SK-N-MC (cell line): ENCODE results near the gene XPO6.
A peak's percentile ranks its signal among the peaks of the same experiment; 100 is the strongest.

ENCODE experiments used
- DNase-seq: peaks from one replicate; pipeline ENCODE4 v3.0.0-alpha.2; 2011; ENCODE audit warnings: low read depth, low spot score
- H3K27ac ChIP-seq: fragments of 200-600 bp; sonication (generic); 2 replicates; pipeline ENCODE4 v1.5.1; 2016; ENCODE audit warnings: mixed run types
- H3K36me3 ChIP-seq: fragments of 200-600 bp; sonication (generic); 2 replicates; pipeline ENCODE4 v1.6.1; 2017; ENCODE audit warnings: antibody characterized with exemption, low read length, mixed read lengths; ENCODE audit not compliant: insufficient read depth
- H3K4me3 ChIP-seq: fragments of 200-600 bp; sonication (generic); 2 replicates; pipeline ENCODE4 v1.5.1; 2016
- H3K9ac ChIP-seq: fragments of 200-600 bp; sonication (generic); 2 replicates; pipeline ENCODE4 v1.8.0; 2017; ENCODE audit warnings: mixed run types, mixed read lengths; ENCODE audit not compliant: insufficient read length
- H3K9me3 ChIP-seq: fragments of 200-600 bp; sonication (generic); 2 replicates; pipeline ENCODE4 v1.6.1; 2017; ENCODE audit warnings: low read depth, mild to moderate bottlenecking, antibody characterized with exemption, low read length, moderate library complexity, mixed read lengths
- EZH2 ChIP-seq: fragments of 200-600 bp; sonication (generic); IDR thresholded peaks from one replicate; pipeline ENCODE4 v1.6.1; 2017; ENCODE audit warnings: antibody characterized with exemption
- FOXP2 ChIP-seq: optimal IDR thresholded peaks from 2 replicates; pipeline ENCODE3; 2011; ENCODE audit warnings: mild to moderate bottlenecking, moderate library complexity; ENCODE audit not compliant: insufficient read depth; ENCODE audit errors: extremely low read length, control extremely low read depth
- POLR2AphosphoS5 ChIP-seq: IDR thresholded peaks from 2 replicates; pipeline ENCODE4 v1.6.1; 2012; ENCODE audit warnings: mild to moderate bottlenecking, low read depth, low read length, borderline replicate concordance

XPO6 gene, protein sequence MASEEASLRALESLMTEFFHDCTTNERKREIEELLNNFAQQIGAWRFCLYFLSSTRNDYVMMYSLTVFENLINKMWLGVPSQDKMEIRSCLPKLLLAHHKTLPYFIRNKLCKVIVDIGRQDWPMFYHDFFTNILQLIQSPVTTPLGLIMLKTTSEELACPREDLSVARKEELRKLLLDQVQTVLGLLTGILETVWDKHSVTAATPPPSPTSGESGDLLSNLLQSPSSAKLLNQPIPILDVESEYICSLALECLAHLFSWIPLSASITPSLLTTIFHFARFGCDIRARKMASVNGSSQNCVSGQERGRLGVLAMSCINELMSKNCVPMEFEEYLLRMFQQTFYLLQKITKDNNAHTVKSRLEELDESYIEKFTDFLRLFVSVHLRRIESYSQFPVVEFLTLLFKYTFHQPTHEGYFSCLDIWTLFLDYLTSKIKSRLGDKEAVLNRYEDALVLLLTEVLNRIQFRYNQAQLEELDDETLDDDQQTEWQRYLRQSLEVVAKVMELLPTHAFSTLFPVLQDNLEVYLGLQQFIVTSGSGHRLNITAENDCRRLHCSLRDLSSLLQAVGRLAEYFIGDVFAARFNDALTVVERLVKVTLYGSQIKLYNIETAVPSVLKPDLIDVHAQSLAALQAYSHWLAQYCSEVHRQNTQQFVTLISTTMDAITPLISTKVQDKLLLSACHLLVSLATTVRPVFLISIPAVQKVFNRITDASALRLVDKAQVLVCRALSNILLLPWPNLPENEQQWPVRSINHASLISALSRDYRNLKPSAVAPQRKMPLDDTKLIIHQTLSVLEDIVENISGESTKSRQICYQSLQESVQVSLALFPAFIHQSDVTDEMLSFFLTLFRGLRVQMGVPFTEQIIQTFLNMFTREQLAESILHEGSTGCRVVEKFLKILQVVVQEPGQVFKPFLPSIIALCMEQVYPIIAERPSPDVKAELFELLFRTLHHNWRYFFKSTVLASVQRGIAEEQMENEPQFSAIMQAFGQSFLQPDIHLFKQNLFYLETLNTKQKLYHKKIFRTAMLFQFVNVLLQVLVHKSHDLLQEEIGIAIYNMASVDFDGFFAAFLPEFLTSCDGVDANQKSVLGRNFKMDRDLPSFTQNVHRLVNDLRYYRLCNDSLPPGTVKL

DNA sequence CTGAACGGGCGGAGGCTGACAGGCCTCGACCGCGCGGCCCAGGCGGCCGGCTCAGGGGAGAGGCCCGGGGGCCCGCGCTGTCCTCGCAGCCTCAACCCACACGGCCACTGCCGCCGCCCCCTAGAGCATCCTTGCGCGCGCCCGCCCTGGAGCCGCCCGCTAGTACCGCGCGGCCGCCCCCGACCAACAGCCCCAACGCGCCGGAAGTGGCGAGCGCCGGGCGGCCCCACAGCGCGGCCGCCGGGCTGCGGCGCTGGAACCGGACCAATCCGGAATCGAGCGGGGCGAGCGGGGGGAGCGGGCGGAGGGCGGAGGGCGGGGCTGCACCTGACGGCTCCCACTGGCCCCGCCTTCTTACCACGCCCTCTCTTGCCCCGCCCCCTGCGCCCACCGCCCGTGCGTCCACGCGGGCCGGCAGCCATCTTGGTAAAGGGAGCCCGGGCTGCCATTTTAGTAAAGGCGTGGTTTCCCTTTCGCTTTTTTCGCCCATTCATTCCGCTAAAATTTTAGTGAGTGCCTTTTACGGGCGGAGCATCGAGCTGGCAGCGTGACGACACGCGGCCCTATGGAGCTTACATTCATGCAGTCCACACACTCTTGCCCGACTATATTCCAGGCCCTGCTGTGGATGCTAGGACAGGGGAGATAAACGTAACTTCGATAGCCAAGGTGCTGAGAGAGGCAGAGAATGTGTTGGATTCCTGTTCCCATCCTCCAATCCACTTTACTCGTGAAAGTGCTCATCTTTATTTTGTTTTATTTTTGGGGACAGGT lies at the start of gene XPO6:
Gene XPO6 (minus strand): TSS at position 208 of the 774 bp plus-strand sequence. CDS start 597 bp downstream, outside the sequence.
- TF ChIP-seq FOXP2, result no peak
- TF ChIP-seq EZH2, result no peak
- TF ChIP-seq POLR2AphosphoS5, result no peak
- Histone ChIP-seq H3K9me3 (no peaks in the 10 kb centered on the region), H3K4me3 (peak within 1 kb of the TSS; percentile 89), H3K36me3 (peaks cover 16% of the 10 kb centered on the region), H3K27ac (peak within 1 kb of the TSS; percentile 82), H3K9ac (peak within 1 kb of the TSS; percentile 82)
- peak; percentile 77 for DNase-seq

DNA sequence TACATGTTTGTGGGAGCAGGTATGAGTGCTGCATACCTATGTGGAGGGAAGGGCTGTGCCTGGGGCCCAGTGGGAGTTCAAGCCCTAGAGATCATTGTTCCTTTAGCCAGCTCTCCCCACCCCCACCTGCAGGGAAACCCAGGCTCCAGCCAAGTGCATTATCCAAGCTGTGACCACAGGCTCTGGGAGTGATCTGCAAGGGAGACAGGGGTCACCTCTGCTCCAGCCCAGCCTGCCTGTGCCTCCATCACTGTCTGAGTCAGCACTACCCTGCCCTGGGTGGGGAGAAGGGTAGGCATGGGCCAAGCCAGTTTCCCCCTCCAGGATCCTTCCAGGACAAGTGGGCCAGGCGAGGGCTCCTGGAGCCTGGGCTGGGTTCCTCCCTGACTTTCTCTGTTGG lies 48.4 kb upstream of the XPO6 start:
- TF ChIP-seq FOXP2 (no peak), POLR2AphosphoS5 (no peak), EZH2 (no peak)
- Histone ChIP-seq H3K9me3 (no peaks in the 10 kb centered on the region), H3K27ac (no peak overlapping the region), H3K9ac (no peak overlapping the region), H3K4me3 (no peak overlapping the region), H3K36me3 (no peaks in the 10 kb centered on the region)
- DNase-seq, result no peak

DNA sequence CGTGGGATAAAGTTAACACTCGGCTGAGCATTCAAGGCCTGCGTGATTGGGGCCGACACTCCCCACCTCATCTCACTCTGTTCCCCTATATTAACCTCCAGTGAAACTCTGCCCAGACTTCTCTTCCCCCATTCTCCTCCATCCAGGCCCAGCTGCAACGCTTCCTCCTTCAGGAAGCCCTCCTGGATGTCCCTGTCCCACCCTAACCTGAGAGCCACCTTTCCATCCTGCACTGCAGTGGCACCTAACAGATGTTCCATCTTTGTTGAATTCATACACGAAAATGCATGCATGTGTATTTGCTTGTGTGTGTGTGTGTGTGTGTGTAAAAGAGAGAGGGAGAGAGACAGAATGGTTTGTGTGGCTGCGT lies 48.0 kb upstream of the XPO6 start:
- H3K4me3 ChIP-seq, result no peak overlapping the region
- H3K9ac ChIP-seq, result no peak overlapping the region
- no peaks in the 10 kb centered on the region for H3K36me3 ChIP-seq
- no peak for TF ChIP-seq POLR2AphosphoS5
- no peak for TF ChIP-seq EZH2
- no peak for TF ChIP-seq FOXP2
- no peak overlapping the region for H3K27ac ChIP-seq
- no peaks in the 10 kb centered on the region for H3K9me3 ChIP-seq
- DNase-seq, result no peak

DNA sequence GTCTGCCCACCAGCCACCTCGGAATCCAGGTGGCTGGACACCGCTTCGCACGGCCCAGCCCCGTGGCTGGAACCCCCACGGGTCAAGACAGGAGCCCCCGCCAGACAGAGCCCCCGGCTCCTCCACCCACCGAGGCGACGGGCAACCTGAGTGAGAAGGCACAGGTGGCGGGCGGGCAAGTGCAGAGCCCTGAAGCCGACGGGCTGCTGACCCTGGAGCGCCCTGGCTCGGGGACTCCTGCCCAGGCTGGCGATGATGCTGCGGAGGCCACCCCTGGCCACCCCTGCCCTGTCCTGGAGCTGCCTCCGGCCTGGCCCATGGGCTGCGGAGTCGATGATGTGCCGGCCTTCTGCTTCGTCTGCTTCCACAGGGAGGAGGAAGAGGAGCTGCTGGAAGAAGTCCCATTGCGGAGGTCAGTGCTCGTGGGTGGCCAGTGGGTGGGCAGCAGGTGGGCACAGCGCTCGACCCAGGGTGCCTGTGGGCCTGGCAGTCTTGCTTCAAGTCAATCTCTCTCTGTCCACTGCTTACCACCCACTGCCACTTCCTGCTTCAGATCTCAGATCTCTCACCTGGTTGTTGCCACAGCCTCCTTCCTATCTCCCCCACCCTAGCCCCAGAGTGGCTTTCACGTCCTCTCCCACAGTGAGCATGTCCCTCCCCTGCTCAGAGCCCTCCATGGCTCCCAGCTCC lies 47.5 kb upstream of the XPO6 start:
- no peaks in the 10 kb centered on the region for H3K9me3 ChIP-seq
- no peak overlapping the region for H3K9ac ChIP-seq
- H3K4me3 ChIP-seq, result no peak overlapping the region
- no peak for DNase-seq
- TF ChIP-seq EZH2, result no peak
- no peak for TF ChIP-seq POLR2AphosphoS5
- no peak for TF ChIP-seq FOXP2
- H3K27ac ChIP-seq, result no peak overlapping the region
- H3K36me3 ChIP-seq, result no peaks in the 10 kb centered on the region

DNA sequence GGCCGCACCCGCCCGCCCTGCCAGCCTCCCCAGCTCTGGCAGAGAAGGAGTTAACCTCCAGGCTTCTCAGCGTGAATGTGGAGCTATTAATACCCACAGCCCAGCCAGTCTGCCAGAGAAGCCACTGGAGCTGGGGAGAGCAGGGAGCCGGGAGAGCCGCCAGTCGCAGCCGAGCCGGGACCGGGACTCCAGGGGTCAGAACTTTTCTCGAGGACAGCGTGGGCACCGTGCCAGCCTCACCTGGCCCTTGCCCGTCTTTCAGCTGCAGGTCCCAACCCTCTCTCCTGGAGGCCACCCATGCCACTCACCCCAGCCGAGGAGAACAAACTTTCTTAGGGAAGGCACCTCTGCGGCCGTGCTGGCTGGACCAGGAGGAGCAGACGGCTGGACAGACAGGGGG lies 46.8 kb upstream of the XPO6 start:
- Histone ChIP-seq H3K36me3 (no peaks in the 10 kb centered on the region), H3K9ac (no peak overlapping the region), H3K27ac (no peak overlapping the region), H3K9me3 (no peaks in the 10 kb centered on the region), H3K4me3 (no peak overlapping the region)
- TF ChIP-seq POLR2AphosphoS5 (no peak), FOXP2 (no peak), EZH2 (no peak)
- no peak for DNase-seq

DNA sequence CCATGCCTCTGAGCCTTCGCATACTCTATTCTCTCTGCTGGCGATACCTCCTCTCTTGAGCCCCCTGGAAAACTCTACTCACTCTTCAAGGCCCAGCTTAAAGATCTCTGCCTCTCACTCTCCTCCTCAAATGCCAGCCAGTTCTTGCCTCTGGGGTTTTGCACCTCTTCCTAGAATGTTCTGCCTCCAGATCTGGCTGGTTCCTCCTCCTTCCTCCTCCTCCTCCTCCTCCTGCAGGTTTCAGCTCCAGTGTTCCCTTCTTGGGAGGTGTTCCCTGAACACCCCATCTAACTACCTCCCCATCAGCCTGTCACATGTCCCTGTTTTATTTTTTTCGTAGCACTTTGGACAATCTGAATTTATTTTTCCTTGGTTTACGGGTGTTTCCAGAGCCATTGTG lies 45.5 kb upstream of the XPO6 start:
- DNase-seq, result no peak
- no peak overlapping the region for H3K4me3 ChIP-seq
- no peaks in the 10 kb centered on the region for H3K9me3 ChIP-seq
- no peak for TF ChIP-seq POLR2AphosphoS5
- no peak for TF ChIP-seq FOXP2
- no peak for TF ChIP-seq EZH2
- no peak overlapping the region for H3K27ac ChIP-seq
- H3K9ac ChIP-seq, result no peak overlapping the region
- no peaks in the 10 kb centered on the region for H3K36me3 ChIP-seq

DNA sequence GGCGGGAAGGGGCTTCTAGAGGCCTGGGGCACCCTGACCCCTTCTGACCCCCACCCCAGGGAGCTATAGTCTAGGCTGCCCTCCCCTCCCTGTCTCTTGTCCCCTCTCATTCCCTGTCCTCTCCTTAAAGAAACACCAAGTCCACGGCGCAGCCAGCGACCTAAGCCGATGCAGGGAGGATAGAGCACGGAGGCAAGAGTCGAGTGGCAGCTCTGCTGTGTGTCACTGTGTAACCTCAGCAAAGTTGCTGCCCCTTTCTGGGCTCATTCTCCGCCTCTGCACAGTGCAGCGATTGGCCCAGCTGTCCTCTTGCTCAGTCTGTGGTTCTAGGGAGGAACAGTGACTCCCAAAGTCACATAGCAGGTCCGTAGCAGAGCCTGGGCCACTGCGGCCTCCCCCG lies 44.1 kb upstream of the XPO6 start:
- no peak for DNase-seq
- H3K9me3 ChIP-seq, result no peaks in the 10 kb centered on the region
- no peak overlapping the region for H3K4me3 ChIP-seq
- no peak overlapping the region for H3K9ac ChIP-seq
- no peak for TF ChIP-seq EZH2
- TF ChIP-seq FOXP2, result no peak
- TF ChIP-seq POLR2AphosphoS5, result no peak
- H3K36me3 ChIP-seq, result no peaks in the 10 kb centered on the region
- H3K27ac ChIP-seq, result no peak overlapping the region
